Measurements from ENCODE around the gene ANTXRL.

GRCh38 chr10:46323176-46323575 is 36.4 kb downstream of the ANTXRL start:
- TF ChIP-seq CTCF (IDR thresholded peaks at IDR 0.05 in 4 of 5, conservative IDR thresholded peaks at IDR 0.05 in 1 of 5) = no peak
- no peak for TF ChIP-seq POLR2A (IDR thresholded peaks at IDR 0.05)
